ENCODE results near the gene SLC36A4. TPM values are rescaled to one million over a fixed set of nuclear protein-coding genes. Genes with fewer than 3 reads are reported as not detected.

The SLC36A4 gene
- polyA plus RNA-seq, 1 donor (not counting 4 experiments of a cell fraction or from before 2014, with no cell fraction given): 8.1 TPM

DNA sequence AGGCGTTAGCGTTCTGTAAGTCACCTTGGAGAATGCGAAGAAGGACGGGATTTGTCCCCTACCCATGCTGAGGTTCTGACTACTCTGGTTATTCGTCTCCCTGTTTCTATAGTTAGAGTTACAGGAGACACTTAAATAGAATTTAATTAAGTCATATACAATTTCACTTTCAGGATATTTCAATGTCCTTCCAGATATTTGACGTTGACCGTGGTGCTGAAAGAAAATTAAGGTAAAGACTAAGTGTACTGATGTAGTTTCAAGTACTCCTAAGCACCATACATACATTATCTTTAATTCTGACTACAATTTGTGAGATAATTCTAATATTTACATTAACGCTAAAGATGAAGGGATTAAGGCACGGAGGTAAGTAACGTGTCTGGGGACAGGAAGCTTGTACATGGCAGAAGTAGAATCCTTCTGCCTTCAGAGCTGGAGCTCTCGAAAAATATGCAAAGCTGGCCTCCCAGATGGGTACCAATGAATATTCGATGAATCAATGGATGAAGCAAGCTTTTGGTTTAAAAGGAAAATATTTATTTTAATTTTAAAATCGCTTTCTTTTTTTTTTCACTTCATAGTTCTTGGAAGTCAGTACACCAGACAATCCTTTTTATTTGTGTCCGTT lies 539 bp upstream of the SLC36A4 start:
- H3K79me2 ChIP-seq (ENCODE audit: control insufficient read depth, insufficient read depth, low read length): peaks cover 11% of the 10 kb centered on the region
- peaks cover 4% of the 10 kb centered on the region for H3K4me1 ChIP-seq (ENCODE audit: control insufficient read depth, extremely low read depth, insufficient read depth, low read length)
- H3K9ac ChIP-seq (ENCODE audit: control insufficient read depth, extremely low read depth, insufficient read depth, low read length): peak overlapping the region; percentile 96
- H3K4me2 ChIP-seq (ENCODE audit: control insufficient read depth, extremely low read depth, insufficient read depth, low read depth, low read length): peak overlapping the region; percentile 96
- H3K9me3 ChIP-seq (ENCODE audit: control insufficient read depth, low read depth, low read length): no peaks in the 10 kb centered on the region
- no peaks in the 10 kb centered on the region for H3K36me3 ChIP-seq (ENCODE audit: control insufficient read depth in 2 of 2, extremely low read depth in 1 of 2, insufficient read depth in 2 of 2, low read length in 2 of 2)
- H3K27me3 ChIP-seq (ENCODE audit: control insufficient read depth, extremely low read depth, insufficient read depth, low read length): no peaks in the 10 kb centered on the region
- H4K20me1 ChIP-seq (ENCODE audit: control insufficient read depth, extremely low read depth, insufficient read depth, low read length): no peaks in the 10 kb centered on the region
- peak overlapping the region; percentile 64 to 86 (median 79) for H3K4me3 ChIP-seq (ENCODE audit: control insufficient read depth in 2 of 3, extremely low read depth in 1 of 3, insufficient read depth in 2 of 3, low read depth in 1 of 3, low read length in 3 of 3)
- peak overlapping the region; percentile 86 for H3K27ac ChIP-seq (ENCODE audit: control insufficient read depth, insufficient read depth, low read length)
- peak overlapping the region; percentile 98 for H2AFZ ChIP-seq (ENCODE audit: control insufficient read depth, low read length)
- FAIRE-seq: no peak
- TF ChIP-seq, protein P1, sequence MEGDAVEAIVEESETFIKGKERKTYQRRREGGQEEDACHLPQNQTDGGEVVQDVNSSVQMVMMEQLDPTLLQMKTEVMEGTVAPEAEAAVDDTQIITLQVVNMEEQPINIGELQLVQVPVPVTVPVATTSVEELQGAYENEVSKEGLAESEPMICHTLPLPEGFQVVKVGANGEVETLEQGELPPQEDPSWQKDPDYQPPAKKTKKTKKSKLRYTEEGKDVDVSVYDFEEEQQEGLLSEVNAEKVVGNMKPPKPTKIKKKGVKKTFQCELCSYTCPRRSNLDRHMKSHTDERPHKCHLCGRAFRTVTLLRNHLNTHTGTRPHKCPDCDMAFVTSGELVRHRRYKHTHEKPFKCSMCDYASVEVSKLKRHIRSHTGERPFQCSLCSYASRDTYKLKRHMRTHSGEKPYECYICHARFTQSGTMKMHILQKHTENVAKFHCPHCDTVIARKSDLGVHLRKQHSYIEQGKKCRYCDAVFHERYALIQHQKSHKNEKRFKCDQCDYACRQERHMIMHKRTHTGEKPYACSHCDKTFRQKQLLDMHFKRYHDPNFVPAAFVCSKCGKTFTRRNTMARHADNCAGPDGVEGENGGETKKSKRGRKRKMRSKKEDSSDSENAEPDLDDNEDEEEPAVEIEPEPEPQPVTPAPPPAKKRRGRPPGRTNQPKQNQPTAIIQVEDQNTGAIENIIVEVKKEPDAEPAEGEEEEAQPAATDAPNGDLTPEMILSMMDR (optimal IDR thresholded peaks at IDR 0.05 in 1 of 3, IDR thresholded peaks at IDR 0.05 in 1 of 3, conservative IDR thresholded peaks at IDR 0.05 in 1 of 3; ENCODE audit: extremely low read depth in 1 of 3, insufficient read depth in 2 of 3, low read length in 3 of 3): no peak
- no peak for TF ChIP-seq EZH2 (IDR thresholded peaks at IDR 0.05; ENCODE audit: low read length)
- dilution Hi-C loops (cut with MboI; ENCODE audit: extremely low pct_ligation_motif_present, low sequenced_read_pairs): no loop called here
- H3K9me1 ChIP-seq (ENCODE audit: control insufficient read depth, extremely low read depth, insufficient read depth, low read length): peaks cover 2% of the 10 kb centered on the region
- DNase-seq (ENCODE audit: low read depth, low spot score): no peak

DNA sequence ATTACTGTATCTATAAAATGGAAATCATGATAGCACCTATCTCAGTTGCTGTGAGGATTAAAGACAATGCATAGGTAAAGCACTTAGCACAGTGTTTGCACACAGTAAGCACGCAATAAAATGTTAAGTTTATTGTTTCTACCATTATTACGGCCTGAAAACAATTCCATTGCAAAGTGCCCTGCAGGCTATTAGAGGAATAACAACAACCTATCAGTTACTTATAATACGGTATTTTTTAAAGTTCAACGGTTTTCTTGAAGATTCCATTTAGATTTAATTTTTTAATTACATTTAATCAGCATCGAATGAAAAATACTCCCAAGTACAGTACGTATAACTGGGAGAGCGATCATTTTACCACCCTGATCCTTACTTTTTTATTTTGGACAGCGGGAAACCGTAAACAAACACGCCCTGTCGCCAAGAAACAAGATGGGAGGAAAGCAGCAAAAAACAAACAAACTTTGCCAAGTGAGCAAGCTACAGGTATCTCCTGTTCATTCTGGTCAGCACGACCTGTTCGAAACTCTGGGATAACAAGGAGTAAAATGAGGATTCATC lies 893 bp downstream of the SLC36A4 start:
- no peaks in the 10 kb centered on the region for H3K9me3 ChIP-seq (ENCODE audit: control insufficient read depth, low read depth, low read length)
- H3K36me3 ChIP-seq (ENCODE audit: control insufficient read depth in 2 of 2, extremely low read depth in 1 of 2, insufficient read depth in 2 of 2, low read length in 2 of 2): no peaks in the 10 kb centered on the region
- FAIRE-seq: no peak
- dilution Hi-C loops (cut with MboI; ENCODE audit: extremely low pct_ligation_motif_present, low sequenced_read_pairs): no loop called here
- no peaks in the 10 kb centered on the region for H4K20me1 ChIP-seq (ENCODE audit: control insufficient read depth, extremely low read depth, insufficient read depth, low read length)
- no peak for DNase-seq (ENCODE audit: low read depth, low spot score)
- H3K79me2 ChIP-seq (ENCODE audit: control insufficient read depth, insufficient read depth, low read length): peaks cover 13% of the 10 kb centered on the region
- H2AFZ ChIP-seq (ENCODE audit: control insufficient read depth, low read length): peak overlapping the region; percentile 98
- peak overlapping the region; percentile 64 to 86 (median 79) for H3K4me3 ChIP-seq (ENCODE audit: control insufficient read depth in 2 of 3, extremely low read depth in 1 of 3, insufficient read depth in 2 of 3, low read depth in 1 of 3, low read length in 3 of 3)
- no peaks in the 10 kb centered on the region for H3K27me3 ChIP-seq (ENCODE audit: control insufficient read depth, extremely low read depth, insufficient read depth, low read length)
- peak overlapping the region; percentile 86 for H3K27ac ChIP-seq (ENCODE audit: control insufficient read depth, insufficient read depth, low read length)
- peak overlapping the region; percentile 96 for H3K4me2 ChIP-seq (ENCODE audit: control insufficient read depth, extremely low read depth, insufficient read depth, low read depth, low read length)
- H3K4me1 ChIP-seq (ENCODE audit: control insufficient read depth, extremely low read depth, insufficient read depth, low read length): peaks cover 4% of the 10 kb centered on the region
- TF ChIP-seq, protein P1 (optimal IDR thresholded peaks at IDR 0.05 in 1 of 3, IDR thresholded peaks at IDR 0.05 in 1 of 3, conservative IDR thresholded peaks at IDR 0.05 in 1 of 3; ENCODE audit: extremely low read depth in 1 of 3, insufficient read depth in 2 of 3, low read length in 3 of 3): peak in 2 of 3 experiments; percentile 24 to 44
- no peak for TF ChIP-seq EZH2 (IDR thresholded peaks at IDR 0.05; ENCODE audit: low read length)
- H3K9ac ChIP-seq (ENCODE audit: control insufficient read depth, extremely low read depth, insufficient read depth, low read length): peak overlapping the region; percentile 96
- peaks cover 2% of the 10 kb centered on the region for H3K9me1 ChIP-seq (ENCODE audit: control insufficient read depth, extremely low read depth, insufficient read depth, low read length)

Data from keratinocyte (primary cell).